PC-3 (cell line): Measurements from ENCODE around the gene PHTF2.

Experiments used
- CTCF ChIP-seq: fragments of 300-600 bp; sonication (generic); conservative IDR thresholded peaks from 2 replicates; pipeline ENCODE4 v1.5.1; 2017; ENCODE audit warnings: antibody characterized with exemption, low read depth, mild to moderate bottlenecking, low read length
- EZH2 ChIP-seq: fragments of 300-600 bp; sonication (generic); IDR thresholded peaks from one replicate; pipeline ENCODE4 v1.6.1; 2017; ENCODE audit warnings: antibody characterized with exemption, mild to moderate bottlenecking, low read length; ENCODE audit not compliant: unreplicated experiment
- EZH2phosphoT487 ChIP-seq: fragments of 300-600 bp; sonication (generic); IDR thresholded peaks from 2 replicates; pipeline ENCODE4 v1.6.1; 2018; ENCODE audit warnings: mild to moderate bottlenecking, antibody characterized with exemption, low read length, borderline replicate concordance

- TF ChIP-seq CTCF (no peak), EZH2 (no peak), EZH2phosphoT487 (no peak)
Observed at GRCh38 chr7:77959080-77959479, 160.5 kb downstream of the PHTF2 start.
